Iris pigment epithelial cell (primary cell): ENCODE data around the gene PRKCE.

Experiments
- DNase-seq: peaks from one replicate; pipeline ENCODE4 v3.0.0-alpha.2; 2011; ENCODE audit warnings: low read depth

Gene PRKCE

DNA sequence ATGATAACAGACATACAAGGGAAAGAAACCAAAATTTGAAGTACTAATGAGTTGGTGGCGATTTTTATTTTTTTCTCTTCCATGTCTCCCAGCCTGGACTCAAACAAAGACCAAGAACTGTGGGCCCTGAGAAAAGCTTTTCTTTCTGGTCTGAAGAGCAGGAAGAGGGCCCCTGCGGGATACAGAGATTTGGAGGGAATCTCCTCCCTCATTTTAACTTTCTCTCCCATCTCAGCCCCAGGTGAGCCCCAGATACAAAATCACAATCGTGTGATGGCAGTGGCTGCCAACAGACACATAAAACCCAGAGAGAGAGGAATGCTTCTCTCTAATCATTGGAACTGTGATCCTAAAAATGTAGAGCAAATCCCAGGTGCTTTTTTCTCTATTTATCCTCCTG lies 19.5 kb upstream of the PRKCE start:
- DNase-seq = no peak

- no peak for DNase-seq
These were observed 17.3 kb upstream of the PRKCE start for GRCh38 chr2:45634223-45634622.

GRCh38 chr2:45636008-45636407 lies 15.5 kb upstream of the PRKCE start:
- DNase-seq = no peak

DNA sequence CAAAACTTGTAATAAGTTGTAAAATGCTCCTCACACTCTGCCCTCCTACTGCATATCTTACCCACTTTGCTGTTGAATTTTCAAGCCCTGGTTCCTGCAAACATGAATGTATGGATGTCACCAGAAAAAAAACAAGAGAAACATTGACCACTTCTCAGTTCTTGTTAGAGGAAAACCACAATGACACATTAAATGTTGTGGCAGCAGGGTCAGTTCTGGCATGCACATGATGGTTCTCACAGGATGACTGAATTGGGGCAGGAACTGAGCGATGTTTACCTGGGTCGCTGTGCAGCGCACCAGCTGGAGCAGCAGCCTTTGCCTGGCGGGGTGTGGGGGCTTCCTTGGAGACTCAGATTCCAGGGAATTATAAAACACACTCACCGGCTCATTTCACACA lies 14.0 kb upstream of the PRKCE start:
- peak; percentile 73 for DNase-seq

GRCh38 chr2:45640576-45640975 lies 10.9 kb upstream of the PRKCE start:
- DNase-seq = no peak

DNA sequence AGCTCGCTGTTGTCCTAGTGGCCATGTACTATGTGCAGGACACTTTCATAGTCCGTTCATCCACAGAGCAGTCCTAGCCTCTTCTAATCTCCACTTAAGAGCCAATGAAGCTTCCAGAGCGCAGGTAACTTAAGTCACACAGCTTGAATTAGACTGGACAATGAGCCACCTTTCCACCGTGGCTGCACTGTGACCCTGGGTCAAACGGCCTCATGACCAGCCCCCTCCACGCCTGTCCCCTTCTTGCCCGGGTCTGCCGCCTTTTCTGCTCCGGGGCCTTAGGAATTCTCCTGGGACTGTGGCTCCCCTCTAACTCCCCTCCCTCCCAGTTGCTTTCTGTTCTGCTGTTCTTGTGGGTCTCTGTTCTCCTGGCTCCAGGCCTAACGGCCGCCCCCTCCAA lies 8.4 kb upstream of the PRKCE start:
- DNase-seq = no peak

DNA sequence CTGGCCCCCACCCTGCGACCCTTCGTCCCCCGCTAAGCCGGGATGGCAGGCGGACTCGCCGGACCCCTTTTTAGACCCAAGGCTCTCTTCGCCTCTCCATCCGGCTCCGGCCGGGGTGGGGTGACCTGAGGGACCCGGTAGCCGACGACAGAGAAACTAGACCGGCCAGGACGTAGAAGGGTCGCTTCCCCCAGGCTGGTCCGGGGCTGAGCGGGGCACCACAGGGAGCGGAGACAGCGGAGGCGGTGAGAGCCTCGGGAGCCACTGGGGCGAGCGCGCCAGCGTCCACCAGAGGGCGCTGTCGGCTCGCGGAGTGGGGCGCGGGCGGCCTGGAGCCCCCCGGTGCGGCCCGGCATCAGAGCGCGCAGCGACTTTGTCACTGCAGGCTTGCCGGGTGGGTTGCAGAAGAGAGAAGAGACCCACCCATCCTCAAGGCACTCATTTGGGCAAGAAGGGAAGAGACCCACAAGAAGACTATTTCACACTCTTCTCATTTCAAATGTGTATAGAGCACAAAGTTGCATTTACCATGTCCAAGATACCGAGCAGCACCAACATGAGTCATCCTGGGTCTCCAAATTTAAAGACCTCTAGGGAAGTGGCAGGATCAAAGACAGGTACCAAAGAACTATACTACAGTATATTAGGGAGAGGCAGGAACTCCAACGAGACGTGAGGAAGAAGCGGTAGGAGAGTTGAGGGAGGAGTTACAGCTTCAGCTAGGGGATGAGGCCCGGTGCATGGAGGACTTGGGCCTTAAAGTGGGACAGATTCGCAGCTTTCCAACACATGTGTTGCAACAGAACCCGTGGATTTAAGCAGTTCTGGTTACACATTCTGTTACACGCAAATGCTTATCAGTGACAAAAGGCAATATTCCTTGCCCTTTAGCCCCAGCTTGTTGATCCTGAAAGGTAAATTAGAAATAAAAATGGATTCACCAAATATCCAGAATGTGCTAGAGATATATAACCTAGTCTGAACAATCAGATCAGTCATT lies 7.6 kb upstream of the PRKCE start:
- peak; percentile 38 for DNase-seq

GRCh38 chr2:45646289-45646688 lies 5.2 kb upstream of the PRKCE start:
- no peak for DNase-seq

GRCh38 chr2:45647356-45647755 lies 4.1 kb upstream of the PRKCE start:
- no peak for DNase-seq

GRCh38 chr2:45647986-45648520 lies 3.4 kb upstream of the PRKCE start:
- no peak for DNase-seq

GRCh38 chr2:45648636-45649035 lies 2.8 kb upstream of the PRKCE start:
- no peak for DNase-seq

DNA sequence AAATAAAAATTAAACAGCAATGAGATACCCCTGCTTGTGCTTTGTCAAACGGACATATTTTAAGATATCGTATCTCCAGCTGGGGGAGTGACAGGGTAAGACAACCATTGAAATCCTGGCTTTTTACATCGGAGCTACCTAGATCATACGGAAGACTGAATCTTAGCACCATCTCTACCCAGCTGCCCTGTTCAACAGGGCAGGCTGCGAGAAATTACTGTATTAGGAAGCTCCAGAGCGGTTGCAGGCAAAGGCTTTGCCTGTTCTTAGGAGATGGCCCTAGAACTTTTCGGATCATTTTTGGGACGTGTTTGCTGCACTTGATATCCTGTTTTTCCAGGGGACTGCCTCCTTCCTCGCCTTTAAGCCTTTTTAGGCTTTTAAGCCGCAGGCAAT lies 2.0 kb upstream of the PRKCE start:
- peak; percentile 34 for DNase-seq

- DNase-seq = peak; percentile 44
These were observed 1.3 kb upstream of the PRKCE start for GRCh38 chr2:45649858-45650811.

DNA sequence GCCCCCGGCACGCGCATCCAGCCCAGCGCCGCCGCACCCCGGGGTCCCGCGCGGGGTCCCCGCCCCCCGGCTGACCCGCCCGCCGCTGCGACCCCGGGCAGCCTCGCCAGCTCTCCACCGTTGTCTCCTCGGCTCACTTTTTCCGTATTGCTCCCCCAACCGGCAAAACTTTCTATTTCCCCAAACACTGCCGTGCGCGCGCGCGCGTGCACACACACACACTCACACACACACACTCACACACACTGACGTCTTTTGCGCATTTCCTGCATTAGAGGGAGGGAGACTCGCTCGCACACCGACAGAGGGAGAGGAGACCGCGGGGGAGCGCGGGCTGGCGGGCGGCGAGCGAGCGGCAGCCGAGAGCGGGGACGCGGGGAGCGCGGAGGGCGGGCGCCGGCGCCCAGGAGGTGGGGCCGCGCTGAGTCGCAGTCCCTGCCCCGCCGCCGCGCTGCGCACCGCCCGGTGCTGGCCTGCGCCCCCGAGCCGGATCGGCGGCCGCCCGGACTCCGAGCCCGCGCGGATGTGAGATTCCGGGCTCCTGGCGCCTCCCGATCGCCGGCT lies 542 bp upstream of the PRKCE start:
- peak; percentile 98 for DNase-seq

DNA sequence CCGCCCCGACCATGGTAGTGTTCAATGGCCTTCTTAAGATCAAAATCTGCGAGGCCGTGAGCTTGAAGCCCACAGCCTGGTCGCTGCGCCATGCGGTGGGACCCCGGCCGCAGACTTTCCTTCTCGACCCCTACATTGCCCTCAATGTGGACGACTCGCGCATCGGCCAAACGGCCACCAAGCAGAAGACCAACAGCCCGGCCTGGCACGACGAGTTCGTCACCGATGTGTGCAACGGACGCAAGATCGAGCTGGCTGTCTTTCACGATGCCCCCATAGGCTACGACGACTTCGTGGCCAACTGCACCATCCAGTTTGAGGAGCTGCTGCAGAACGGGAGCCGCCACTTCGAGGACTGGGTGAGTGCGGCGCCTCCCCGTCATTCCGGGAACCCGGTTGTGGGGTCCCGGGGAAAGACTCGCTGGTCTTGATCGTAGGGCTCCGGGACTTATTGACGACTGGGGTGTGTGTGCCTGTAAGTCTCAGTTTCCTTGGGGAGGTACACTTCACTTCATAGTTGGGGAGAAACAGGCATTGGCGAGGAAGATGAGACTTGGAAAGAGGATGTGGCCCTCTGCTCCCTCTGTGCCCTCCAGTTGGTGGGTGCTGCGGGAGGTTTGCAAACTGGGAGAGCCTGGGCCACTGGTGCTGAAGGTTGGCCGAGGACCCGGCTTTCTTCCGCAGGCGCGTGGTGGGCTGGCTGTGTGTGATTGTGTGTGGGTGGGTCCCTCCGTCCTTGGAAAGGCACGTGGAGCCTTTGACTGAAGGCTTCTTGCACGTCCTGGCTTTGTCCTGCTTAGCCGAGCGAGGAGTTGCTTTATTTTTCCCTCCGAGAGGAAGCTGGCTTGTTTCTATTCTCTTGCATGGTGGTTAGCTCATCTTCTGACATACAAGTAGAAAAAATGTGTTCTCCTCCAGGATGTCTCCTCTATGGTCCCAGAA lies 886 bp downstream of the PRKCE start:
- DNase-seq = peak; percentile 45

GRCh38 chr2:45653122-45653913 lies 1.8 kb downstream of the PRKCE start:
- no peak for DNase-seq

DNA sequence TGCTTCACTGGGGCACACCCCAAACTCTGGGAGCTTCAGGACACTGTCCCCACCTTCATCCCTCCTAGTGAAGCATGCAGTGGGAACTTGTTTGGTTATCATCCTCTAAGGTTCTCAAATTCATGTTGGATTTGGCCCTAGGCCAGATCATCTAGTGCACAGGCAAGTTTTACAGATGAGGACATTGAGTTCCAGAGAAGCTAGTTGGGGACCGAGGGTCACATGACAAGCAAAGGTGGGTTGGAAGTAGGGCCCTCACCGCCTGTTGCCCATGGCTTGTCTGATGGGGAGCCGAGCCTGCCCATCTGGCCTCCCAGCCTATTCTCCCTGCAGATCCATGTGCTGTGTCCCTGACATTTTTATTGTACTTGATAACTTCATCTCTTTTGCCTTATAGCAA lies 2.8 kb downstream of the PRKCE start:
- no peak for DNase-seq

- DNase-seq = no peak
These were observed 10.4 kb downstream of the PRKCE start for GRCh38 chr2:45661828-45662227.

- peak; percentile 12 for DNase-seq
These were observed 13.3 kb downstream of the PRKCE start for GRCh38 chr2:45664635-45665261.

- no peak for DNase-seq
These were observed 17.0 kb downstream of the PRKCE start for GRCh38 chr2:45668509-45668908.
